HFF-Myc (cell line): Measurements from ENCODE around the gene PACSIN2.
"Not testable (repeated sequence)": the region's sequence is repeated elsewhere in the genome, so short reads cannot be mapped to it uniquely, and the experiment has no call there.

ENCODE experiments used
- DNase-seq: peaks from one replicate; pipeline ENCODE4 v3.0.0-alpha.2; 2011; ENCODE audit warnings: low read depth; ENCODE audit errors: extremely low read depth
- H3K4me3 ChIP-seq: replicated peaks from 2 replicates; pipeline ENCODE4 v1.5.1; 2011; ENCODE audit warnings: low read depth, mild to moderate bottlenecking, control low read depth, low read length
- CTCF ChIP-seq: IDR thresholded peaks from 2 replicates; pipeline ENCODE4 v1.5.1; 2012; ENCODE audit warnings: mild to moderate bottlenecking, low read depth, low read length, control low read depth; ENCODE audit errors: missing control alignments

The PACSIN2 gene

GRCh38 chr22:43000441-43001175 lies 14.3 kb downstream of the PACSIN2 start:
- DNase-seq: no peak
- no peak for TF ChIP-seq CTCF
- no peak overlapping the region for H3K4me3 ChIP-seq

- TF ChIP-seq CTCF: no peak
- no peak for DNase-seq
- no peak overlapping the region for H3K4me3 ChIP-seq
Measured at GRCh38 chr22:42997582-42998090, 17.3 kb downstream of the PACSIN2 start.

DNA sequence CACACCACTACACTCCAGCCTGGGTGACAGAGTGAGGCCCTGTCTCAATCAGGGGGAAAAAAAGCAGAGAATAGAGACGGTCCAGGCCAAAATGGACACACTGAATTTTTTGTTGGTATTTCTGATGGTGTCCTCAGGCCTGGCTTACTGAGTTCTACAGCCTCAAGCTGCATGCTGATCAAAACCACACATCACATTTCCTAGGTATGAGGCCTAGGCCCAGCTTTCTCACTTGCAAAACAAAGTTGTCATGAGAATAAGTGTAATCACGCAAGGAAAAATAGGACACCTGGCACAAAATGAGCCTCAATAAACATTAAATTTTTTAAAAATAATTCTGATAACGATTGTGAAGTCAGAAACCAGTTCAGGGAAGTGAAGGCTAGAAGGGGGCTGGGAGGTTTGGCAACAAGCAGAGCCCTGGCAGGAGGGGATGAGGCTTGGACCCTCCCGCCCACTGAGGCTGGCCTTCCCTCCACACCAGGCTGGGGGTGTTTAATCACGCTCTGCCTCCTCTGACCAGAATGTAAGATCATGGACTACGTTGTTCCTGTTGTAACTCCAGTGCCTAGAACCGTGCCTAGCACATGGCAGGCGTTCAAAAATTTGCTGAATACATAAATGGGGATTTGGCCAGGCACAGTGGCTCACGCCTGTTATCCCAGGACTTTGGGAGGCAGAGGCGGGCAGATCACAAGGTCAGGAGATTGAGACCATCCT lies 18.1 kb downstream of the PACSIN2 start:
- DNase-seq: no peak
- H3K4me3 ChIP-seq: no peak overlapping the region
- TF ChIP-seq CTCF: no peak

GRCh38 chr22:42995654-42996053 lies 19.3 kb downstream of the PACSIN2 start:
- H3K4me3 ChIP-seq, DNase-seq: not testable (repeated sequence)

GRCh38 chr22:42994917-42995562 lies 19.9 kb downstream of the PACSIN2 start:
- DNase-seq: no peak
- no peak for TF ChIP-seq CTCF
- no peak overlapping the region for H3K4me3 ChIP-seq

GRCh38 chr22:42994276-42994916 lies 20.6 kb downstream of the PACSIN2 start:
- TF ChIP-seq CTCF: no peak
- H3K4me3 ChIP-seq: no peak overlapping the region
- no peak for DNase-seq
